ENCODE results near the gene PPIG.

The PPIG gene

DNA sequence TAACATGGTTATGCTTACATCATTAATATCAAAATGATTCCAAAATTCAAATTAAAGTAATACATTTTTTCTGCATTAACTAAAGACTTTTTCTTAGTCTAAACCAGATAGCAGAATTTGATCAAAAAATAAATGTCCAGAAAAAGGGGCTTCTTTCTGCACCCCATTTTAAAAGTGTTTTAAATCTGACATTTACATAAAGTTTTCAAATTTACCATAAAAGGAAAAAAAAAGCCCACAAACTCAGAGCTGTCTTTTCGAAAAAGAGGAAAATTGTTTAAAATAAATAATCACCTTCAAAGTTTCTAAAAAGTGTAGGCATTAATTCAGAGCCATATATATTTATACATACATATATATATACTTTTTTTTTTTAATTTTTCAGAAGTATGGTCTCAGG lies 12.0 kb upstream of the PPIG start:
- H3F3A ChIP-seq (ENCODE audit: control insufficient read depth, insufficient read depth), result no peaks in the 10 kb centered on the region
- peaks cover 31% of the 10 kb centered on the region for H3K79me2 ChIP-seq (ENCODE audit: control insufficient read depth, low read length)
- peak overlapping the region; percentile 29 for H3K4me3 ChIP-seq (ENCODE audit: low read length)
- peak overlapping the region; percentile 45 for H3K4me2 ChIP-seq (ENCODE audit: low read length)
- H3K27me3 ChIP-seq (ENCODE audit: control insufficient read depth, low read length), result peaks cover 4% of the 10 kb centered on the region; the same call in 1 of the 2 replicates
- H3K9me2 ChIP-seq (replicated peaks; ENCODE audit: control insufficient read depth, low read length), result no peaks in the 10 kb centered on the region
- H3K36me3 ChIP-seq (ENCODE audit: control insufficient read depth, low read length), result peaks cover 5% of the 10 kb centered on the region
- no peak overlapping the region for H3K27ac ChIP-seq (ENCODE audit: low read depth, low read length)
- H3K4me1 ChIP-seq (ENCODE audit: control insufficient read depth, low read length), result peaks cover 10% of the 10 kb centered on the region
- no peaks in the 10 kb centered on the region for H4K20me1 ChIP-seq (ENCODE audit: control insufficient read depth, insufficient read depth, low read depth, low read length)
- TF ChIP-seq CTCF (IDR thresholded peaks at IDR 0.05; ENCODE audit: low read depth, low read length, poor library complexity, severe bottlenecking) (no peak), EZH2phosphoT487 (IDR thresholded peaks at IDR 0.05; ENCODE audit: borderline replicate concordance, low read length) (no peak)
- H3K9me3 ChIP-seq (ENCODE audit: control insufficient read depth, insufficient read depth, low read length), result no peaks in the 10 kb centered on the region

DNA sequence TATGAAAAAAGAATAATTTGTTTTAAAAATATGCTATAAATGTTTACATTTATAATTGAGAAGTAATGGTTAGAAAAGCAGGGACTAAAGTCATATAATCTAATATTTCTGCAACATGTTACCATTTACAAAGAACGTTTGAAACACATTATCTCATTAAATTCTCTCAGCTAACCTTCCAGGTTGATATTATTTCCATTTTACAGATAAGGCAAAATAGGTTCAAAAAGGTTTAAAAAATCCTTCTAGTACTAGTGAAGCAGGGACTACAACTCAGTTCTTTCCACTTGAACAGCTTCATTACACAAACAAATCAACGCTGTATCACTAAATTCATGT lies 11.4 kb upstream of the PPIG start:
- H4K20me1 ChIP-seq (ENCODE audit: control insufficient read depth, insufficient read depth, low read depth, low read length), result no peaks in the 10 kb centered on the region
- H3K4me3 ChIP-seq (ENCODE audit: low read length), result peak overlapping the region; percentile 82
- H3K27me3 ChIP-seq (ENCODE audit: control insufficient read depth, low read length), result peaks cover 7% of the 10 kb centered on the region; the same call in 1 of the 2 replicates
- no peaks in the 10 kb centered on the region for H3K9me2 ChIP-seq (replicated peaks; ENCODE audit: control insufficient read depth, low read length)
- H3K36me3 ChIP-seq (ENCODE audit: control insufficient read depth, low read length), result peaks cover 4% of the 10 kb centered on the region; the same call in 1 of the 2 replicates
- no peaks in the 10 kb centered on the region for H3F3A ChIP-seq (ENCODE audit: control insufficient read depth, insufficient read depth)
- H3K4me2 ChIP-seq (ENCODE audit: low read length), result peak overlapping the region; percentile 84
- no peak overlapping the region for H3K27ac ChIP-seq (ENCODE audit: low read depth, low read length)
- H3K4me1 ChIP-seq (ENCODE audit: control insufficient read depth, low read length), result peaks cover 10% of the 10 kb centered on the region
- H3K9me3 ChIP-seq (ENCODE audit: control insufficient read depth, insufficient read depth, low read length), result no peaks in the 10 kb centered on the region
- peaks cover 31% of the 10 kb centered on the region for H3K79me2 ChIP-seq (ENCODE audit: control insufficient read depth, low read length)
- TF ChIP-seq EZH2phosphoT487 (IDR thresholded peaks at IDR 0.05; ENCODE audit: borderline replicate concordance, low read length), result no peak
- no peak for TF ChIP-seq CTCF (IDR thresholded peaks at IDR 0.05; ENCODE audit: low read depth, low read length, poor library complexity, severe bottlenecking)

DNA sequence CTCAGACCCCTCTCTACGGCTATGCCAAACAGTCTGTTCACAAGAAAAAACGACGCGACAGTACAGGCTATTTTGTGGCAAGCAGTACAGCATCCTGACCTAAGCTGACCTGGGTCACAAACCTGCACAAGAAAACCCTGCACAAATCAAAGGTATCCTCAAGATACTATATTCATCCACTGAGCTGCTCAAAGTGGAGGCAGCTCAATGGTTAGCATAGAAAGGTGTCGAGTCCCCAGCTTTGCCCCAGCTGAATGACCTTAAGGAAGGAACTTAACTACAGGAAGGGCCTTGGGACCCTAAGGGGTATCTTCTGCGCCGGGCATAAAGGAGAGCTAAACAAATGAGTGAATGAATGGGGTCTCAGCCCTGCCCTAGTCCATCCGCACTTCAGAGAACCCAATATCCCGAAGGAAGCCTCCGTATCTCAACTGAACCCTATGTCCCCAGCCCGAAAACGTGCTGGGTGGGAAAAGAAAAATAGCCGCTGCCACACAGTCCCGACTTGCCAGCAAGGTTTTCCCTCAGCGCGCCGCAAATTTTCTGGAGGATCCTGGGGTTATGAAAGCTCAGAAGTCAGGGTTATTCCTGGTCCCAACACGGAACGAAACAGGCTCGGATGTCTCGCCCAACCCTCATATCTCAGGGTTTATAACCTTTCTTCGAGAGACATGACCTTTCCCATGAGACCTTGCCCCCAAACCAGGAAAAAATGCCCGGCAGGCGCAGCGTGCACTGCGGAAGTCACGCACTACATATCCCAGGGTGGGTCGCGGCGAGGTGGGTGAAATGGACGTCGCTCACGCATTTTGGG lies 10.8 kb upstream of the PPIG start, which contains the start of gene FASTKD1:
TSS of gene FASTKD1 (minus strand) at position 706 of the 814 bp plus-strand sequence. CDS start 1,836 bp downstream, outside the sequence.
- no peaks in the 10 kb centered on the region for H4K20me1 ChIP-seq (ENCODE audit: control insufficient read depth, insufficient read depth, low read depth, low read length)
- no peaks in the 10 kb centered on the region for H3K9me3 ChIP-seq (ENCODE audit: control insufficient read depth, insufficient read depth, low read length)
- H3K4me2 ChIP-seq (ENCODE audit: low read length), result peak within 1 kb of the TSS; percentile 84
- no peak within 1 kb of the TSS; the same call in 1 of the 2 replicates for H3K27ac ChIP-seq (ENCODE audit: low read depth, low read length)
- H3K79me2 ChIP-seq (ENCODE audit: control insufficient read depth, low read length), result peaks cover 31% of the 10 kb centered on the region
- TF ChIP-seq EZH2phosphoT487 (IDR thresholded peaks at IDR 0.05; ENCODE audit: borderline replicate concordance, low read length), result no peak
- TF ChIP-seq CTCF (IDR thresholded peaks at IDR 0.05; ENCODE audit: low read depth, low read length, poor library complexity, severe bottlenecking), result no peak
- no peaks in the 10 kb centered on the region for H3F3A ChIP-seq (ENCODE audit: control insufficient read depth, insufficient read depth)
- H3K9me2 ChIP-seq (replicated peaks; ENCODE audit: control insufficient read depth, low read length), result no peaks in the 10 kb centered on the region
- H3K36me3 ChIP-seq (ENCODE audit: control insufficient read depth, low read length), result peaks cover 4% of the 10 kb centered on the region; the same call in 1 of the 2 replicates
- H3K27me3 ChIP-seq (ENCODE audit: control insufficient read depth, low read length), result peaks cover 7% of the 10 kb centered on the region; the same call in 1 of the 2 replicates
- peaks cover 10% of the 10 kb centered on the region for H3K4me1 ChIP-seq (ENCODE audit: control insufficient read depth, low read length)
- H3K4me3 ChIP-seq (ENCODE audit: low read length), result peak within 1 kb of the TSS; percentile 82

All from DOHH2 (cell line).